AML-193 (cell line): ENCODE results near the gene TFB2M.
"Not testable (repeated sequence)": the region's sequence is repeated elsewhere in the genome, so short reads cannot be mapped to it uniquely, and the experiment has no call there.

ENCODE experiments used
- DNase-seq, 2 experiments: peaks; one replicate each; lab custom pipeline; 2025; lab: John Stamatoyannopoulos, UW

The TFB2M gene

GRCh38 chr1:246566128-246566812 lies at the start of gene TFB2M, which contains the start of gene CNST:
TFB2M (minus strand) TSS chr1:246566261; CDS start chr1:246566138, 123 bp downstream.
CNST (plus strand) TSS chr1:246566456; CDS start chr1:246591563, 25,107 bp downstream.
- peak; percentile 98 for DNase-seq

- no peak for DNase-seq
Observed at GRCh38 chr1:246613096-246613758, 47.2 kb upstream of the TFB2M start.

GRCh38 chr1:246609632-246610031 lies 43.6 kb upstream of the TFB2M start:
- no peak for DNase-seq

- peak; percentile 96 to 97 for DNase-seq
Observed at GRCh38 chr1:246608616-246609376, 42.7 kb upstream of the TFB2M start.

- DNase-seq = no peak
Observed at GRCh38 chr1:246607462-246607861, 41.4 kb upstream of the TFB2M start.

- DNase-seq = not testable (repeated sequence)
Observed at GRCh38 chr1:246605231-246605630, 39.2 kb upstream of the TFB2M start.

- no peak for DNase-seq
Observed at GRCh38 chr1:246602194-246602593, 36.1 kb upstream of the TFB2M start.

GRCh38 chr1:246600579-246600978 lies 34.5 kb upstream of the TFB2M start:
- DNase-seq = no peak

GRCh38 chr1:246599315-246599714 lies 33.3 kb upstream of the TFB2M start:
- no peak for DNase-seq

- no peak for DNase-seq
Observed at GRCh38 chr1:246597971-246598370, 31.9 kb upstream of the TFB2M start.

- DNase-seq = no peak
Observed at GRCh38 chr1:246597340-246597739, 31.3 kb upstream of the TFB2M start.

GRCh38 chr1:246595146-246595545 lies 29.1 kb upstream of the TFB2M start:
- DNase-seq = no peak

- no peak for DNase-seq
Observed at GRCh38 chr1:246592695-246593094, 26.6 kb upstream of the TFB2M start.

- DNase-seq = no peak
Observed at GRCh38 chr1:246591958-246592357, 25.9 kb upstream of the TFB2M start.

GRCh38 chr1:246591504-246591903 lies 25.4 kb upstream of the TFB2M start:
- no peak for DNase-seq

- DNase-seq = no peak
Observed at GRCh38 chr1:246591047-246591446, 25.0 kb upstream of the TFB2M start.

GRCh38 chr1:246589919-246590318 lies 23.9 kb upstream of the TFB2M start:
- not testable (repeated sequence) for DNase-seq

GRCh38 chr1:246588159-246588721 lies 22.2 kb upstream of the TFB2M start:
- DNase-seq = peak in 1 of 2 experiments; percentile 9

GRCh38 chr1:246587606-246588005 lies 21.5 kb upstream of the TFB2M start:
- peak; percentile 56 to 62 for DNase-seq

- DNase-seq = no peak
Observed at GRCh38 chr1:246587032-246587431, 21.0 kb upstream of the TFB2M start.

GRCh38 chr1:246583448-246584185 lies 17.6 kb upstream of the TFB2M start:
- DNase-seq = peak; percentile 64 to 71

GRCh38 chr1:246583056-246583440 lies 17.0 kb upstream of the TFB2M start:
- no peak for DNase-seq
